CD4-positive, alpha-beta T cell (primary cell): Measurements from ENCODE around the gene NEIL1. TPM values are rescaled to one million over a fixed set of nuclear protein-coding genes. Genes with fewer than 3 reads are reported as not detected.

ENCODE experiments used
- ATAC-seq: fragments of 200-7000 bp; cut with Tn5 transposase; one replicate; pipeline ENCODE4 v1.10.0; 2022; ENCODE audit warnings: mild to moderate bottlenecking; ENCODE audit not compliant: poor library complexity
- CTCF ChIA-PET: fragments of 350-600 bp; sonication (Branson Sonifier 250); formaldehyde crosslinking; loops from one replicate; lab custom pipeline; 2021; ENCODE audit warnings: antibody characterized with exemption, inconsistent platforms; lab: Charles Lee
- POLR2A ChIA-PET: fragments of 350-600 bp; sonication (Branson Sonifier 250); formaldehyde crosslinking; loops from one replicate; lab custom pipeline; 2021; ENCODE audit warnings: antibody characterized with exemption, inconsistent platforms; lab: Charles Lee
- DNase-seq, 14 experiments: peaks; one replicate each; pipeline ENCODE4 v3.0.0-alpha.2; 2013 to 2020; ENCODE audit warnings: mixed read lengths in 2 of 14
- H3K27ac ChIP-seq, 2 donors: one replicate each; pipeline versions ENCODE4 v1.5.1 to v1.7.0; 2013; ENCODE audit warnings: low read length in 2 of 2, low read depth in 1 of 2, mild to moderate bottlenecking in 1 of 2
- H3K27me3 ChIP-seq, 2 experiments: 1 replicate in 1 of 2; 2 replicates in 1 of 2; pipeline versions ENCODE4 v1.6.1 to v1.7.0; 2013; ENCODE audit warnings: low read length in 2 of 2, control low read depth in 1 of 2, mild to moderate bottlenecking in 1 of 2, moderate library complexity in 1 of 2; ENCODE audit not compliant: insufficient read depth in 2 of 2, control insufficient read depth in 1 of 2
- H3K36me3 ChIP-seq: one replicate; pipeline ENCODE4 v1.6.1; 2013; ENCODE audit warnings: low read length, control low read depth; ENCODE audit not compliant: insufficient read depth
- H3K4me1 ChIP-seq: one replicate; pipeline ENCODE4 v1.6.1; 2013; ENCODE audit warnings: low read length, control low read depth; ENCODE audit not compliant: insufficient read depth
- H3K4me3 ChIP-seq: one replicate; pipeline ENCODE4 v1.5.1; 2013; ENCODE audit warnings: mild to moderate bottlenecking, low read length, moderate library complexity
- H3K9me3 ChIP-seq, 2 experiments: 1 replicate in 1 of 2; 2 replicates in 1 of 2; pipeline versions ENCODE4 v1.6.1 to v1.7.0; 2013; ENCODE audit warnings: low read length in 2 of 2, mild to moderate bottlenecking in 2 of 2, control low read depth in 1 of 2, moderate library complexity in 1 of 2; ENCODE audit not compliant: control insufficient read depth in 1 of 2, insufficient read depth in 1 of 2
- H3K27ac Mint-ChIP-seq: one replicate; pipeline ENCODE4 v1.8.0; 2020; ENCODE audit warnings: mixed read lengths
- H3K27me3 Mint-ChIP-seq: one replicate; pipeline ENCODE4 v1.8.0; 2021; ENCODE audit warnings: mixed read lengths
- H3K36me3 Mint-ChIP-seq: one replicate; pipeline ENCODE4 v1.8.0; 2021; ENCODE audit warnings: low read depth, mixed read lengths
- H3K4me1 Mint-ChIP-seq: one replicate; pipeline ENCODE4 v1.8.0; 2021; ENCODE audit warnings: low read depth, mixed read lengths
- H3K4me3 Mint-ChIP-seq: one replicate; pipeline ENCODE4 v1.8.0; 2020; ENCODE audit warnings: mild to moderate bottlenecking, mixed read lengths
- H3K9me3 Mint-ChIP-seq: one replicate; pipeline ENCODE4 v1.8.0; 2020; ENCODE audit warnings: mixed read lengths
- CTCF ChIP-seq: fragments of 200-600 bp; IDR thresholded peaks from one replicate; pipeline ENCODE4 v1.8.0; 2022; ENCODE audit warnings: antibody characterized with exemption, mild to moderate bottlenecking
- intact Hi-C, 2 experiments: fragments of 100-400 bp; cut with DNase I in 1 of 2; cut with micrococcal nuclease in 1 of 2; formaldehyde crosslinking; loops; one replicate each; pipeline versions ENCODE4 v1.15.1 to v1.9.0; 2023 to 2025; cut with DNase I, micrococcal nuclease
- total RNA-seq, 174 experiments: library from RNA in 2 of 174; stranded (reverse) in 2 of 174; gene quantifications; one replicate each; pipeline ENCODE4 v1.2.3 and lab custom pipeline; 2021 to 2026

Gene NEIL1
- total RNA-seq, 2 experiments from 2014 or later: 30.5 to 30.6 TPM

GRCh38 chr15:75325922-75326321 is 20.9 kb upstream of the NEIL1 start:
- H3K27ac Mint-ChIP-seq: no peak overlapping the region
- Histone ChIP-seq H3K4me1 (no peaks in the 10 kb centered on the region), H3K9me3 (no peaks in the 10 kb centered on the region), H3K27me3 (no peaks in the 10 kb centered on the region), H3K27ac (no peak overlapping the region), H3K4me3 (no peak overlapping the region), H3K36me3 (no peaks in the 10 kb centered on the region)
- intact Hi-C loops: no loop called here
- no peaks in the 10 kb centered on the region for H3K4me1 Mint-ChIP-seq
- no peak for ATAC-seq
- ChIA-PET POLR2A (no interaction called here), CTCF (no interaction called here)
- no peak for TF ChIP-seq CTCF
- DNase-seq: no peak
- no peaks in the 10 kb centered on the region for H3K27me3 Mint-ChIP-seq
- no peak overlapping the region for H3K4me3 Mint-ChIP-seq
- no peaks in the 10 kb centered on the region for H3K36me3 Mint-ChIP-seq
- no peaks in the 10 kb centered on the region for H3K9me3 Mint-ChIP-seq

- Histone ChIP-seq H3K36me3 (no peaks in the 10 kb centered on the region), H3K9me3 (no peaks in the 10 kb centered on the region), H3K27me3 (no peaks in the 10 kb centered on the region), H3K4me3 (no peak overlapping the region), H3K27ac (no peak overlapping the region), H3K4me1 (no peaks in the 10 kb centered on the region)
- H3K4me1 Mint-ChIP-seq: no peaks in the 10 kb centered on the region
- no peak for TF ChIP-seq CTCF
- no peak overlapping the region for H3K4me3 Mint-ChIP-seq
- intact Hi-C loops: no loop called here
- POLR2A ChIA-PET: no interaction called here
- ATAC-seq (no peak), DNase-seq (no peak)
- CTCF ChIA-PET: interaction anchor here (0.6 kb wide), 1 partner anchor 1838 kb away, joined by 3 read pairs; no protein-coding TSS in a partner anchor
- no peaks in the 10 kb centered on the region for H3K36me3 Mint-ChIP-seq
- H3K9me3 Mint-ChIP-seq: no peaks in the 10 kb centered on the region
- no peak overlapping the region for H3K27ac Mint-ChIP-seq
- H3K27me3 Mint-ChIP-seq: no peaks in the 10 kb centered on the region
Measured at GRCh38 chr15:75327005-75327404, 19.8 kb upstream of the NEIL1 start.

- DNase-seq (no peak), ATAC-seq (no peak)
- H3K4me1 Mint-ChIP-seq: no peaks in the 10 kb centered on the region
- H3K27ac ChIP-seq: no peak overlapping the region
- no peaks in the 10 kb centered on the region for H3K36me3 ChIP-seq
- H3K27ac Mint-ChIP-seq: no peak overlapping the region
- intact Hi-C loops: no loop called here
- H3K4me3 Mint-ChIP-seq: no peak overlapping the region
- CTCF ChIA-PET: interaction anchor here (0.6 kb wide), 1 partner anchor 1837 kb away, joined by 3 read pairs; no protein-coding TSS in a partner anchor
- H3K4me3 ChIP-seq: no peak overlapping the region
- H3K27me3 Mint-ChIP-seq: no peaks in the 10 kb centered on the region
- no peaks in the 10 kb centered on the region for H3K9me3 ChIP-seq
- H3K36me3 Mint-ChIP-seq: no peaks in the 10 kb centered on the region
- H3K4me1 ChIP-seq: no peaks in the 10 kb centered on the region
- H3K27me3 ChIP-seq: no peaks in the 10 kb centered on the region
- POLR2A ChIA-PET: interaction anchor here (0.7 kb wide), 1 partner anchor 474 kb away, joined by 3 read pairs; no protein-coding TSS in a partner anchor
- no peak for TF ChIP-seq CTCF
- H3K9me3 Mint-ChIP-seq: no peaks in the 10 kb centered on the region
Measured at GRCh38 chr15:75327491-75327890, 19.3 kb upstream of the NEIL1 start.
